GM23338 (cell line): ENCODE data around the gene GRK3. TPM values are rescaled to one million over a fixed set of nuclear protein-coding genes. Genes with fewer than 3 reads are reported as not detected.
A peak's percentile ranks its signal among the peaks of the same experiment; 100 is the strongest.

Experiments
- ATAC-seq: fragments of 200-7000 bp; cut with Tn5 transposase; 3 replicates; pipeline ENCODE4 v1.9.1; 2020
- DNase-seq: peaks from one replicate; pipeline ENCODE4 v3.0.0-alpha.2; 2015; ENCODE audit warnings: low spot score
- H2AFZ ChIP-seq: fragments of 200-600 bp; sonication (generic); 2 replicates; pipeline ENCODE4 v1.8.0; 2016; ENCODE audit warnings: antibody characterized with exemption, mild to moderate bottlenecking, moderate library complexity
- H3F3A ChIP-seq: fragments of 200-600 bp; sonication (generic); replicated peaks from 2 replicates; pipeline ENCODE4 v1.8.0; 2017; ENCODE audit warnings: antibody characterized with exemption, mixed run types, low read depth
- H3K27ac ChIP-seq: fragments of 200-600 bp; sonication (generic); 2 replicates; pipeline ENCODE4 v1.6.1; 2016; ENCODE audit warnings: low read depth
- H3K27me3 ChIP-seq: fragments of 200-600 bp; sonication (generic); 2 replicates; pipeline ENCODE4 v1.8.0; 2016; ENCODE audit warnings: mild to moderate bottlenecking, mixed run types, moderate library complexity; ENCODE audit not compliant: insufficient read depth
- H3K36me3 ChIP-seq: fragments of 200-600 bp; sonication (generic); 2 replicates; pipeline ENCODE4 v1.8.0; 2016; ENCODE audit warnings: mild to moderate bottlenecking; ENCODE audit not compliant: insufficient read depth
- H3K4me1 ChIP-seq: fragments of 200-600 bp; sonication (generic); 2 replicates; pipeline ENCODE4 v1.8.0; 2016; ENCODE audit warnings: mild to moderate bottlenecking, moderate library complexity; ENCODE audit not compliant: insufficient read depth
- H3K4me2 ChIP-seq: fragments of 200-600 bp; sonication (generic); 2 replicates; pipeline ENCODE4 v1.7.1; 2017; ENCODE audit warnings: mixed run types
- H3K4me3 ChIP-seq: fragments of 200-600 bp; sonication (generic); 2 replicates; pipeline ENCODE4 v1.6.1; 2016; ENCODE audit warnings: mixed run types
- H3K79me2 ChIP-seq: fragments of 200-600 bp; sonication (generic); replicated peaks from 2 replicates; pipeline ENCODE4 v1.8.0; 2017; ENCODE audit warnings: mild to moderate bottlenecking; ENCODE audit not compliant: insufficient read depth
- H3K9me2 ChIP-seq: fragments of 200-600 bp; sonication (generic); 2 replicates; pipeline ENCODE4 v1.8.0; 2017; ENCODE audit not compliant: insufficient read depth
- H4K20me1 ChIP-seq: fragments of 200-600 bp; sonication (generic); replicated peaks from 2 replicates; pipeline ENCODE4 v1.8.0; 2017; ENCODE audit warnings: mild to moderate bottlenecking; ENCODE audit not compliant: insufficient read depth
- H3K27ac Mint-ChIP-seq: 2 replicates; pipeline ENCODE4 v1.8.0; 2020; ENCODE audit warnings: inconsistent platforms, mild to moderate bottlenecking, moderate library complexity, mixed read lengths
- H3K27me3 Mint-ChIP-seq: 3 replicates; pipeline ENCODE4 v1.8.0; 2022; ENCODE audit warnings: low read depth, mild to moderate bottlenecking, moderate library complexity, mixed read lengths, inconsistent platforms; ENCODE audit not compliant: insufficient read depth, poor library complexity
- H3K36me3 Mint-ChIP-seq: 3 replicates; pipeline ENCODE4 v1.8.0; 2021; ENCODE audit warnings: low read depth, mild to moderate bottlenecking, inconsistent platforms, moderate library complexity, mixed read lengths
- H3K4me1 Mint-ChIP-seq: 3 replicates; pipeline ENCODE4 v1.8.0; 2020; ENCODE audit warnings: mild to moderate bottlenecking, inconsistent platforms, mixed read lengths
- H3K4me3 Mint-ChIP-seq: 3 replicates; pipeline ENCODE4 v1.8.0; 2021; ENCODE audit warnings: moderate library complexity, mild to moderate bottlenecking, inconsistent platforms, mixed read lengths
- H3K9me3 Mint-ChIP-seq: 3 replicates; pipeline ENCODE4 v1.8.0; 2020; ENCODE audit warnings: moderate library complexity, mild to moderate bottlenecking, inconsistent platforms, mixed read lengths
- CTCF ChIP-seq, 2 experiments: fragments of 200-600 bp in 1 of 2; sonication (generic) in 1 of 2; conservative IDR thresholded peaks; 2 replicates each; pipeline versions ENCODE4 v1.5.1 to v1.6.1; 2016 to 2017; ENCODE audit warnings: antibody characterized with exemption in 2 of 2, low read depth in 2 of 2, mild to moderate bottlenecking in 2 of 2, moderate library complexity in 1 of 2
- ZNF462 ChIP-seq: fragments of 250-450 bp; sonication (Bioruptor Pico); IDR thresholded peaks from 2 replicates; pipeline ENCODE4 v1.5.0; 2020; ENCODE audit warnings: mild to moderate bottlenecking, moderate library complexity
- polyA plus RNA-seq: library from polyadenylated mRNA; unstranded; fragments of >200 nt; fragmentation: Nextera tagmentation; extraction: Ambion mirVana; gene quantifications from 2 replicates; pipeline ENCODE4 v1.2.1, GENCODE V29; 2016
- total RNA-seq: library from RNA; depleted of rRNA; stranded (reverse); fragments of >200 nt; shearing (Covaris generic); gene quantifications from 2 replicates; pipeline ENCODE4 v1.2.3, GENCODE V29; 2014

The GRK3 gene
- total and polyA plus RNA-seq, 2 experiments from 2014 or later: 6.0 to 25.3 TPM

- H3K27ac Mint-ChIP-seq: peak overlapping the region; percentile 27; the same call in 1 of the 2 replicates
- H3K4me1 Mint-ChIP-seq: peaks cover 4% of the 10 kb centered on the region; the same call in 2 of the 3 replicates
- no peak overlapping the region for H3K4me3 Mint-ChIP-seq
- TF ChIP-seq CTCF (conservative IDR thresholded peaks at IDR 0.05; ENCODE audit: low read depth in 2 of 2) (no peak), ZNF462 (no peak)
- Histone ChIP-seq H2AFZ (no peak overlapping the region), H3K36me3 (no peaks in the 10 kb centered on the region; the same call in 1 of the 2 replicates), H3K79me2 (no peaks in the 10 kb centered on the region), H3F3A (no peaks in the 10 kb centered on the region), H3K27ac (no peak overlapping the region), H3K4me3 (no peak overlapping the region), H4K20me1 (peaks cover 6% of the 10 kb centered on the region; the same call in 1 of the 2 replicates), H3K27me3 (no peaks in the 10 kb centered on the region), H3K9me2 (no peaks in the 10 kb centered on the region), H3K4me2 (no peak overlapping the region), H3K4me1 (no peaks in the 10 kb centered on the region)
- peaks cover 10% of the 10 kb centered on the region for H3K36me3 Mint-ChIP-seq
- ATAC-seq (no peak), DNase-seq (no peak)
- no peaks in the 10 kb centered on the region for H3K9me3 Mint-ChIP-seq
- H3K27me3 Mint-ChIP-seq: peaks cover 6% of the 10 kb centered on the region
Observed at GRCh38 chr22:25698978-25699377, 134.5 kb downstream of the GRK3 start.
